ENCODE measurements around the gene PCA3.

PCA3 gene

GRCh38 chr9:76827296-76828080 is 63.2 kb downstream of the PCA3 start:
- no peak for DNase-seq (ENCODE audit: low spot score)

DNA sequence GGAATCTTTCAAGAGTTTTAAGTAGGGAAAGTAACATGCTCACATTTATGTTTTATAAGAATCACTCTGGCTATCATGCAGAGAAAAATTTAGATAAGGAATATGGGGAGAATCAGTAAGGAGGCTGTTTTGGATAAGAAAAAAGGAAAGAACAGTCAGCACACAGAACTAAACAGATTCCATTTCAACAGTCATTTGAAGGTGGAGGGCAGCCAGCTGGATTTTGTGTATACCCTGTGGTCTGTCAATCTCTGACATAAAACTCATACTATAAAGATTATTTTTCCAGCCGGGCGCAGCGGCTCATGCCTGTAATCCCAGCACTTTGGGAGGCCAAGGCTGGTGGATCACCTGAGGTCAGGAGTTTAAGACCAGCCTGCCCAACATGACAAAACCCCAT is 64.2 kb downstream of the PCA3 start:
- DNase-seq (ENCODE audit: low spot score), result no peak

DNA sequence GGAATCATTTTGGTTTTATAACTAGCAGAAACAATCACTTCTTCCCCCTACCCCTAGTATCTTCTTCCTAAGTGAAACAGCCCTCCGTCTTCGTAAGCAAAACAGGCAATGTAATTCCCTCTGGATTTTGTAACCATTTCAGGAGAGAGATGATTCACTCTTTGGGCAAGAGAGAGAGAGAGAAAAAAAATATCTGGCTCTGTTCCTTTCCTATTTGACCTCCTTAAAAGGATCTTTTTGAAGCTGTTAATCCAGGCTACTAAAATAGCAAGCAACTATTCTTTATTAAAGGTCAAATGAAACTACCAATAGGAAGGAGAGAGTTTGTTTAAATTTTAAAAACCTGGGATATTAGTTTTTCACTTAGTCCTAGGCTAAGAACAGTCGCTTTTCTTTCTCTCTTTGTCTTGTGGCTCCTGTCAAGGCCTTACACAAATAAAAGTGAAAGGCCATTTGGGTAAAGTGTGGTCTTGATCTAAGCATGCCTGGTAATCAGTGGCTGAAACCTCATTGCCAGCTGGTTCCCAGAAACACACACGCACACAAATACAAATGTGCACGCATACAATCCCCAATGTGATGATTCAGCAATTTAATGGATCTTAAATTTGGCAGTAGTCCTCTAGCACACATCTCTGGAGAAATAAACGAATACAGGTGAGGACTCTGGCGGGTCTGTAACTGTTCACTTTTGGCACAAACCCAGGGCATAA is 71.5 kb downstream of the PCA3 start:
- no peak for DNase-seq (ENCODE audit: low spot score)
